ENCODE measurements around the gene ASIC1.

ASIC1 gene

GRCh38 chr12:50110127-50110761 lies 52.8 kb downstream of the ASIC1 start:
- DNase-seq (ENCODE audit: low read depth), result no peak

GRCh38 chr12:50110762-50111351 lies 53.5 kb downstream of the ASIC1 start:
- peak; percentile 36 for DNase-seq (ENCODE audit: low read depth)

- DNase-seq (ENCODE audit: low read depth), result no peak
Measured at GRCh38 chr12:50111395-50111692, 53.9 kb downstream of the ASIC1 start.

- DNase-seq (ENCODE audit: low read depth), result peak; percentile 99
Measured at GRCh38 chr12:50111693-50112455, 54.5 kb downstream of the ASIC1 start, which contains the start of gene COX14. TSS of gene COX14 (plus strand) at chr12:50112236. CDS start at chr12:50120044, 7,808 bp downstream.

- no peak for DNase-seq (ENCODE audit: low read depth)
Measured at GRCh38 chr12:50112456-50113218, 55.2 kb downstream of the ASIC1 start.

GRCh38 chr12:50117057-50117622 lies 59.7 kb downstream of the ASIC1 start:
- DNase-seq (ENCODE audit: low read depth), result no peak

- no peak for DNase-seq (ENCODE audit: low read depth)
Measured at GRCh38 chr12:50119387-50119786, 62.0 kb downstream of the ASIC1 start.

GRCh38 chr12:50120521-50120920 lies 63.1 kb downstream of the ASIC1 start:
- no peak for DNase-seq (ENCODE audit: low read depth)

GRCh38 chr12:50120953-50121352 lies 63.6 kb downstream of the ASIC1 start:
- no peak for DNase-seq (ENCODE audit: low read depth)

- no peak for DNase-seq (ENCODE audit: low read depth)
Measured at GRCh38 chr12:50121641-50122040, 64.2 kb downstream of the ASIC1 start.

- no peak for DNase-seq (ENCODE audit: low read depth)
Measured at GRCh38 chr12:50123203-50123602, 65.8 kb downstream of the ASIC1 start.

GRCh38 chr12:50127546-50127945 lies 70.2 kb downstream of the ASIC1 start:
- DNase-seq (ENCODE audit: low read depth), result no peak

GRCh38 chr12:50129290-50129689 lies 71.9 kb downstream of the ASIC1 start:
- DNase-seq (ENCODE audit: low read depth), result no peak

GRCh38 chr12:50132505-50133135 lies 75.2 kb downstream of the ASIC1 start:
- no peak for DNase-seq (ENCODE audit: low read depth)
